Heart right ventricle (tissue), 16 donors: Measurements from ENCODE around the gene FABP3. TPM values are rescaled to one million over a fixed set of nuclear protein-coding genes. Genes with fewer than 3 reads are reported as not detected.

Source experiments
- ATAC-seq, 8 donors: fragments of 200-7000 bp; cut with Tn5 transposase; one replicate each; pipeline ENCODE4 v1.9.1; 2020; ENCODE audit warnings: mild to moderate bottlenecking in 8 of 8, moderate library complexity in 8 of 8, moderate number of reproducible peaks in 1 of 8
- DNase-seq, 2 donors: peaks; one replicate each; pipeline ENCODE4 v3.0.0-alpha.2; 2020
- H3K27ac ChIP-seq, 10 donors: fragments of 200-600 bp; sonication (generic) in 2 of 10; one replicate each; pipeline versions ENCODE4 v1.5.0 to v1.8.0; 2020 to 2022; ENCODE audit warnings: mild to moderate bottlenecking in 3 of 10
- H3K27me3 ChIP-seq, 7 donors: fragments of 200-600 bp; one replicate each; pipeline ENCODE4 v1.8.0; 2021 to 2022; ENCODE audit warnings: mild to moderate bottlenecking in 2 of 7
- H3K36me3 ChIP-seq, 9 donors: fragments of 200-600 bp; sonication (generic) in 1 of 9; one replicate each; pipeline versions ENCODE4 v1.5.0 to v1.8.0; 2020 to 2022; ENCODE audit warnings: mild to moderate bottlenecking in 2 of 9
- H3K4me1 ChIP-seq, 9 donors: fragments of 200-600 bp; sonication (generic) in 1 of 9; one replicate each; pipeline versions ENCODE4 v1.5.0 to v1.8.0; 2020 to 2022; ENCODE audit warnings: mild to moderate bottlenecking in 4 of 9
- H3K4me3 ChIP-seq, 10 donors: fragments of 200-600 bp; sonication (generic) in 2 of 10; one replicate each; pipeline versions ENCODE4 v1.5.0 to v1.8.0; 2020 to 2022; ENCODE audit warnings: mild to moderate bottlenecking in 7 of 10, moderate library complexity in 2 of 10
- H3K9me3 ChIP-seq, 11 donors: fragments of 200-600 bp in 10 of 11; sonication (generic) in 2 of 11; one replicate each; pipeline versions ENCODE4 v1.5.0 to v1.8.0; 2013 to 2022; ENCODE audit warnings: mild to moderate bottlenecking in 2 of 11, control low read depth in 1 of 11, moderate library complexity in 1 of 11
- WGBS, 2 donors: extraction: QIAGEN DNeasy Blood & Tissue Kit; methylation state at CpG; one replicate each; pipeline ENCODE4 v1.1.7; 2013; ENCODE audit warnings: inconsistent platforms in 1 of 2; 5-methylcytosine and 5-hydroxymethylcytosine counted together
- intact Hi-C, 10 donors: fragments of 100-400 bp; cut with DNase I; formaldehyde crosslinking; loops; one replicate each; pipeline versions ENCODE4 v1.11.1 to v1.14.2; 2022
- polyA plus RNA-seq, 2 donors: library from polyadenylated mRNA; stranded (reverse); fragments of 200-250 nt; gene quantifications; one replicate each; pipeline ENCODE4 v1.2.3, GENCODE V29; 2013
- total RNA-seq, 10 donors: library from RNA; stranded (reverse); fragmentation: NEBNext Ultra II Directional in 3 of 10; extraction: Animal tissue kit (Norgen Biotek cat#: 25700) in 3 of 10; gene quantifications; one replicate each; pipeline versions ENCODE4 v1.2.1 to v1.2.4, GENCODE V29; 2021 to 2023
- TF ChIP-seq, protein P1 (sequence below), 9 donors: fragments of 200-600 bp; sonication (generic) in 2 of 9; IDR thresholded peaks; one replicate each; pipeline versions ENCODE4 v1.5.0 to v1.8.0; 2021 to 2022; ENCODE audit warnings: antibody characterized with exemption in 9 of 9, mild to moderate bottlenecking in 5 of 9, moderate library complexity in 1 of 9
- donor health status: Arrhythmogenic right ventricular cardiomyopathy.
- donor health status: ischemic (EF 13 %, LVEDD 7.1; RV severe dilation, severe dysfunction).
- donor health status: healthy with polysubstance abuse.
- donor health status: DM: no; HTN: yes; CAD: no.
- donor health status: DM: no; HTN: no; CAD: no.
- donor health status: ischemic (EF 25% LVEDD 6.9; RV normal size, moderate dysfunction).
- donor health status: ischemic (EF 25% LVEDD 5.7; RV mildly dilated, moderate dysfunction).
- donor health status: healthy.
- donor health status: DM: yes; HTN: yes; CAD: no.
- donor health status: Ischemic cardiomyopathy.
- donor health status: ischemic (EF 35%, LVEDD 5.7; RV mildly dilated, moderate dysfunction).
- donor health status: nonischemic (EF 11% LVEDD 7.7; RV severe dilation, severe dysfunction).
- donor health status: DM: yes; HTN: yes; CAD: no.
- donor health status: PGD.
- donor health status: ischemic (EF 29% LVEDD 5.4; RV normal size, mild dysfunction).
- donor health status: nonischemic (EF 23%, LVEDD 6.1; RV moderate dilation, normal function).

Gene FABP3
- total and polyA plus RNA-seq, 12 donors: 2,977 to 6,968 (median 5,058) TPM

DNA sequence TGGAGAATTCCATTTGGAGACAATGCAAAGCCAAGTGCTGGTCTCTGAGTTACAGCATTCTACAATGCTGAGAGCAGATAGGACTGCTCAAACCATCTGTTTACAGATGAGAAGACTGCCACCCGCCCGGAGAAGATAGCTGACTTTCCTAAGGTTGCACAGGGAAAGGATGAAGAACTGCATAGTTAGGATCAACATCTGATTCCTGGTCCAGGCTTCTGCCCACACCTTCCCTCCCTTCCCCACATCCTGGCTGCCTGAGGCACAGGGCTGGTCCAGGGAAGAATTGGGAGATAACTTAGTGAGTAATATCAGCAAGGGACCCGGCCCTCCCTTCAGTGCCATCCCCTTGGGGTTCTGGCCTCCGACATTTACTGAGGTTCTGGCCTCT, 42.1 kb upstream of the FABP3 start:
- Histone ChIP-seq H3K4me3 (no peak overlapping the region), H3K27ac (no peak overlapping the region), H3K4me1 (peaks cover 0 to 17% (median 9%) of the 10 kb centered on the region in 9 donors), H3K9me3 (no peaks in the 10 kb centered on the region), H3K36me3 (no peaks in the 10 kb centered on the region), H3K27me3 (peaks cover 0 to 42% (median 30%) of the 10 kb centered on the region in 7 donors)
- DNase-seq (no peak), ATAC-seq (no peak)
- WGBS, 2 donors: 90 to 94% methylated on average over 4 of the region's 4 CpGs
- intact Hi-C loops: no loop called here
- TF ChIP-seq, protein P1, sequence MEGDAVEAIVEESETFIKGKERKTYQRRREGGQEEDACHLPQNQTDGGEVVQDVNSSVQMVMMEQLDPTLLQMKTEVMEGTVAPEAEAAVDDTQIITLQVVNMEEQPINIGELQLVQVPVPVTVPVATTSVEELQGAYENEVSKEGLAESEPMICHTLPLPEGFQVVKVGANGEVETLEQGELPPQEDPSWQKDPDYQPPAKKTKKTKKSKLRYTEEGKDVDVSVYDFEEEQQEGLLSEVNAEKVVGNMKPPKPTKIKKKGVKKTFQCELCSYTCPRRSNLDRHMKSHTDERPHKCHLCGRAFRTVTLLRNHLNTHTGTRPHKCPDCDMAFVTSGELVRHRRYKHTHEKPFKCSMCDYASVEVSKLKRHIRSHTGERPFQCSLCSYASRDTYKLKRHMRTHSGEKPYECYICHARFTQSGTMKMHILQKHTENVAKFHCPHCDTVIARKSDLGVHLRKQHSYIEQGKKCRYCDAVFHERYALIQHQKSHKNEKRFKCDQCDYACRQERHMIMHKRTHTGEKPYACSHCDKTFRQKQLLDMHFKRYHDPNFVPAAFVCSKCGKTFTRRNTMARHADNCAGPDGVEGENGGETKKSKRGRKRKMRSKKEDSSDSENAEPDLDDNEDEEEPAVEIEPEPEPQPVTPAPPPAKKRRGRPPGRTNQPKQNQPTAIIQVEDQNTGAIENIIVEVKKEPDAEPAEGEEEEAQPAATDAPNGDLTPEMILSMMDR (IDR thresholded peaks at IDR 0.05): no peak

DNA sequence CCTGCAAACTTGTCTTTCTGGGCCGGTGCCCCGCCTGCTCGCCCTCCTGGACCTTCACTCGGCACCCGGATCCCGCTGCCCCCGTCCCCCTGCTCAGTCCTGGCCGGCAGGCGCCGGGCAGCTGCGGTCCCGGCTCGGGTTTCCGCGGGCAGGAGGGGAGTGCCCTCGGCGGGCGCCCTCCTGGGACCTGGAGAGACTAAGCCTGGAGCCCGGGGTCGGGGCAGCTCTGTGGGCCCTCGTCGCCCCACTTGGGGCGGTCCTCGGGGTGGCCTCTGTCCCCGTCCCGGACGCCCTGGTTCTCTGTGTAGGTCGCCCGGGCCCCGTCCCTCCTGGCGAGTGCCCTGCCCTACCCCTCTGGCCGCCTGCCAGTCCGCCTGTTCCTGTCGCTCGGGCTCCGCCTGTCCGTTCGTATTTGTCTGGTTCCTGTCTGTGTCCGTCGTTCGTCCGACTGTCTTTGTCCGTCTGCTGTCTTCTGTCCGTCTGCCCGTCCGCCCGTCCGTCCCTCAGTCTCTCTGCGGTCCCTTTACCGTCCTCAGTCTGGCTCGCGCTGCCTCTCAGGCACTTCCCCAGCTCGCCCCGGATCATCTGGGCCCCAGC, 40.6 kb upstream of the FABP3 start:
- intact Hi-C loops: no loop called here
- 0 to 1% methylated on average over 50 to 54 of the region's 54 CpGs for WGBS, 2 donors
- Histone ChIP-seq H3K27me3 (peaks cover 0 to 42% (median 31%) of the 10 kb centered on the region in 7 donors), H3K36me3 (no peaks in the 10 kb centered on the region), H3K9me3 (no peaks in the 10 kb centered on the region), H3K4me1 (peaks cover 0 to 17% (median 9%) of the 10 kb centered on the region in 9 donors), H3K4me3 (peak overlapping the region; percentile 56 to 80 (median 70)), H3K27ac (peak overlapping the region in 9 of 10 donors; percentile 27 to 86 (median 73))
- ATAC-seq (peak; percentile 68 to 92 (median 84)), DNase-seq (peak; percentile 76 to 82)
- TF ChIP-seq, protein P1 (IDR thresholded peaks at IDR 0.05): no peak

DNA sequence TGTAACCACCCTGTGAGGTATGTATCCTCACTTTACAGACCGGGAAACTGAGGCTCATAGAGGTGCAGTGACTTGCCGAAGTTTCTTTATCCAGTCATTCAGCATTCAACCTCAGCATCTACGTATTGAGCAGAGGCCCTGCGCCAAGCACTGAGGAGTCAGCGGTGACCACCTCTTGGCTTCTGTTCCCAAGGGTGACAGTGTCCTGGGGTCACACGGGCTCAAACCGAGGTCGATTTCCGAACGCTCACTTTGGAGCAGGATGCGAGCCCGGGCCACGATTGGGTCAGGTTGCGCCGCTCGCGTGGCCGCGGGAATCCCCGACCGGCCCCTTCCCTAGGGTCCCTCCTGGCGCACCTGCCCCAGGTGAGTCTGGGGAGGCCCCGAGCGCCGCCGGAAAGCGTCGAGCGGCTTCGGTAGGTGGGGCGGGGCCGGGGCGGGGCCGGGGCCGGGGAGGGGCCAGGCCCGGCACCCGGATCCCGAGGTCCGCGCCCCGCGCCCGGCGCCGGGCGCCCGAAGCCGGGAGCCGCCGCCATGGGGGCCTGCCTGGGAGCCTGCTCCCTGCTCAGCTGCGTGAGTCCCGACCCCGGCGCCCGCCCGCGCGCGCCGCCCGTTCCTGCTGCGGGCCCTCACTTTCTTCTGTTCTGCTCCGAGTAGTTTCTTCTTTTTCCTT, 40.0 kb upstream of the FABP3 start, which contains the start of gene SERINC2:
Gene SERINC2 (plus strand): TSS at position 482 of the 673 bp plus-strand sequence. CDS start 53 bp downstream, at position 535.
- Histone ChIP-seq H3K4me1 (peaks cover 0 to 17% (median 9%) of the 10 kb centered on the region in 9 donors), H3K4me3 (peak within 1 kb of the TSS; percentile 56 to 80 (median 70)), H3K27me3 (peaks cover 0 to 42% (median 31%) of the 10 kb centered on the region in 7 donors), H3K27ac (peak within 1 kb of the TSS in 9 of 10 donors; percentile 27 to 86 (median 73)), H3K36me3 (no peaks in the 10 kb centered on the region), H3K9me3 (no peaks in the 10 kb centered on the region)
- intact Hi-C loops: no loop called here
- no peak for DNase-seq
- TF ChIP-seq, protein P1 (IDR thresholded peaks at IDR 0.05): no peak
- WGBS, 2 donors: 2 to 3% methylated on average over 42 to 58 of the region's 63 CpGs
- ATAC-seq: peak; percentile 40 to 72 (median 62)

- intact Hi-C loops: no loop called here
- Histone ChIP-seq H3K27me3 (peaks cover 0 to 42% (median 31%) of the 10 kb centered on the region in 7 donors), H3K27ac (no peak overlapping the region), H3K36me3 (no peaks in the 10 kb centered on the region), H3K9me3 (no peaks in the 10 kb centered on the region), H3K4me3 (no peak overlapping the region), H3K4me1 (peaks cover 0 to 17% (median 9%) of the 10 kb centered on the region in 9 donors)
- TF ChIP-seq, protein P1 (IDR thresholded peaks at IDR 0.05): no peak
- DNase-seq (no peak), ATAC-seq (no peak)
- 55 to 66% methylated on average over 2 of the region's 2 CpGs for WGBS, 2 donors
These were observed 39.3 kb upstream of the FABP3 start for GRCh38 chr1:31412205-31412604.
